ENCODE measurements around the gene SERPINB8. TPM values are rescaled to one million over a fixed set of nuclear protein-coding genes. Genes with fewer than 3 reads are reported as not detected.
A peak's percentile ranks its signal among the peaks of the same experiment; 100 is the strongest.

The SERPINB8 gene
- total and polyA plus RNA-seq, 2 of the 13 experiments (the other 11 are each of a cell fraction or from before 2014, with no cell fraction given), result 0.95 to 2.2 TPM

DNA sequence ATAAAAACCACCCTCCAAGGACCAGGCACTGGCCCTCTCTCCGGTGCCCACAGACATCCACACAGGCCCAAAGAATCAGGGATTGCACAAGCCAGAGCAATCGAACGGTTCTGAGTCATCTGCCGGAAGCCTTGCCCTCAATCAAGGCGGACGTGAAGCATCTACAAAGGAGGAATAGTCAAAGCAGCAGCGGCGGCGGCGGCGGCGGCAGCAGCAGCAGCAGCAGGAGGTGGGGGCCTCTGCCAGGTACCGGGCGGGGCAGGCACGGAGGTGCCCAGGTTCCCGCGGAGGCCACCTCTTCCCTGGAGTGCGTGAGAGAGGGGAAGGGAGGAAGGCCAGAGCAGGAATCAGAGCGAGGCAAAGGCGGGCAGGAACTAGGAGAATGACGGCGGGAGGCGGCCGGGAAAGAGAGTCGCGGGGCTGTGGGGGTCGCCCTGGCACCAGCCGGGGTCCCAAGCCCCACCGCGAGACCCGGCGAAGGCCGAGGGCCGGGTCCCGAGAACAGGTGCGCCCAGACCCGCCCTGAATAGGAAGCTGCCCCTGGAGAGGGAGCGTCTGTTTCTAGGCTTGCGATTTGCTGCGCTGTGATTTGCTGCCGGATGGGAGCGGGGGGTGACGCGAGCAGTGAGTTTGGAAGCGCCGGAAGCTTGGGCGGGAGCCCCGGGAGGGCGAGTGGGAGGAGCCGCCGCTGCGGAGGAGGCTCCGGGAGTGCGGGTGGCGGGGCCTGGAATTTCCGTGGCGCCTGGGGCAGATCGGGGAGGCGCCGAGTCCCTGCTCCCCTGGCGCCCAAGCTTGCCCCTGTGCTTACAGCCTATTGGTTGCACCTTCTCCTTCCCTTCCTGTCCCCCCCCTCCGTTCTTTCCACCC lies at the start of gene SERPINB8 (continued):
- TF ChIP-seq MBD4 (IDR thresholded peaks at IDR 0.05; ENCODE audit: borderline replicate concordance, low read length) (no peak), SALL2 (CRISPR knock-in tag; IDR thresholded peaks at IDR 0.05) (peak; percentile 71; the same call in 1 of the 2 replicates), POLR2A (IDR thresholded peaks at IDR 0.05; ENCODE audit: insufficient read depth in 1 of 2, low read depth in 2 of 2, low read length in 2 of 2) (peak; percentile 55 to 57), SP4 (CRISPR knock-in tag; IDR thresholded peaks at IDR 0.05) (peak; percentile 25; the same call in 1 of the 2 replicates), ZNF883 (CRISPR knock-in tag; IDR thresholded peaks at IDR 0.05; ENCODE audit: not compliant biosample characterization) (no peak), ARID2 (CRISPR knock-in tag; IDR thresholded peaks at IDR 0.05; ENCODE audit: borderline replicate concordance) (peak; percentile 42; the same call in 1 of the 2 replicates), ZBTB7A (CRISPR knock-in tag; IDR thresholded peaks at IDR 0.05) (no peak), KLF13 (CRISPR knock-in tag; IDR thresholded peaks at IDR 0.05) (0 out of 2 replicates have a peak, but pooled peaks have one; percentile 56), ZNF607 (CRISPR knock-in tag; IDR thresholded peaks at IDR 0.05; ENCODE audit: borderline replicate concordance) (peak; percentile 50; the same call in 1 of the 2 replicates)
- TF ChIP-seq, protein P1, sequence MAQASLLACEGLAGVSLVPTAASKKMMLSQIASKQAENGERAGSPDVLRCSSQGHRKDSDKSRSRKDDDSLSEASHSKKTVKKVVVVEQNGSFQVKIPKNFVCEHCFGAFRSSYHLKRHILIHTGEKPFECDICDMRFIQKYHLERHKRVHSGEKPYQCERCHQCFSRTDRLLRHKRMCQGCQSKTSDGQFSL (CRISPR knock-in tag; IDR thresholded peaks at IDR 0.05), result peak; percentile 56; the same call in 1 of the 2 replicates
- TF ChIP-seq, protein P2, sequence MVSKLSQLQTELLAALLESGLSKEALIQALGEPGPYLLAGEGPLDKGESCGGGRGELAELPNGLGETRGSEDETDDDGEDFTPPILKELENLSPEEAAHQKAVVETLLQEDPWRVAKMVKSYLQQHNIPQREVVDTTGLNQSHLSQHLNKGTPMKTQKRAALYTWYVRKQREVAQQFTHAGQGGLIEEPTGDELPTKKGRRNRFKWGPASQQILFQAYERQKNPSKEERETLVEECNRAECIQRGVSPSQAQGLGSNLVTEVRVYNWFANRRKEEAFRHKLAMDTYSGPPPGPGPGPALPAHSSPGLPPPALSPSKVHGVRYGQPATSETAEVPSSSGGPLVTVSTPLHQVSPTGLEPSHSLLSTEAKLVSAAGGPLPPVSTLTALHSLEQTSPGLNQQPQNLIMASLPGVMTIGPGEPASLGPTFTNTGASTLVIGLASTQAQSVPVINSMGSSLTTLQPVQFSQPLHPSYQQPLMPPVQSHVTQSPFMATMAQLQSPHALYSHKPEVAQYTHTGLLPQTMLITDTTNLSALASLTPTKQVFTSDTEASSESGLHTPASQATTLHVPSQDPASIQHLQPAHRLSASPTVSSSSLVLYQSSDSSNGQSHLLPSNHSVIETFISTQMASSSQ (IDR thresholded peaks at IDR 0.05; ENCODE audit: low read depth), result no peak
- TF ChIP-seq, protein P2 (CRISPR knock-in tag; IDR thresholded peaks at IDR 0.05; ENCODE audit: borderline replicate concordance), result no peak; the same call in 1 of the 2 replicates
- TF ChIP-seq, protein P3, sequence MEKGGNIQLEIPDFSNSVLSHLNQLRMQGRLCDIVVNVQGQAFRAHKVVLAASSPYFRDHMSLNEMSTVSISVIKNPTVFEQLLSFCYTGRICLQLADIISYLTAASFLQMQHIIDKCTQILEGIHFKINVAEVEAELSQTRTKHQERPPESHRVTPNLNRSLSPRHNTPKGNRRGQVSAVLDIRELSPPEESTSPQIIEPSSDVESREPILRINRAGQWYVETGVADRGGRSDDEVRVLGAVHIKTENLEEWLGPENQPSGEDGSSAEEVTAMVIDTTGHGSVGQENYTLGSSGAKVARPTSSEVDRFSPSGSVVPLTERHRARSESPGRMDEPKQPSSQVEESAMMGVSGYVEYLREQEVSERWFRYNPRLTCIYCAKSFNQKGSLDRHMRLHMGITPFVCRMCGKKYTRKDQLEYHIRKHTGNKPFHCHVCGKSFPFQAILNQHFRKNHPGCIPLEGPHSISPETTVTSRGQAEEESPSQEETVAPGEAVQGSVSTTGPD (CRISPR knock-in tag; IDR thresholded peaks at IDR 0.05), result no peak
